BLaER1 (cell line): ENCODE measurements around the gene STK11IP.
A peak's percentile ranks its signal among the peaks of the same experiment; 100 is the strongest.

ENCODE experiments used
- H3K27ac ChIP-seq: shearing (Covaris generic); formaldehyde crosslinking; 2 replicates; pipeline ENCODE4 v1.8.1; 2022
- H3K27me3 ChIP-seq: shearing (Covaris generic); formaldehyde crosslinking; 2 replicates; pipeline ENCODE4 v1.8.1; 2022
- H3K36me3 ChIP-seq: shearing (Covaris generic); formaldehyde crosslinking; 2 replicates; pipeline ENCODE4 v1.8.1; 2022
- H3K4me1 ChIP-seq: shearing (Covaris generic); formaldehyde crosslinking; 2 replicates; pipeline ENCODE4 v1.8.1; 2022
- H3K4me2 ChIP-seq: shearing (Covaris generic); formaldehyde crosslinking; 2 replicates; pipeline ENCODE4 v1.8.1; 2022
- H3K4me3 ChIP-seq: shearing (Covaris generic); formaldehyde crosslinking; 2 replicates; pipeline ENCODE4 v1.8.1; 2022
- H3K9ac ChIP-seq: shearing (Covaris generic); formaldehyde crosslinking; 2 replicates; pipeline ENCODE4 v1.8.1; 2022
- H3K9me3 ChIP-seq: shearing (Covaris generic); formaldehyde crosslinking; 2 replicates; pipeline ENCODE4 v1.8.1; 2022
- H4K20me1 ChIP-seq: shearing (Covaris generic); formaldehyde crosslinking; 2 replicates; pipeline ENCODE4 v1.8.1; 2022
- Cebpa-rat ChIP-seq: shearing (Covaris generic); IDR thresholded peaks from 2 replicates; pipeline ENCODE4 v1.8.1; 2022

Gene STK11IP

GRCh38 chr2:219570194-219570923, 27.3 kb upstream of the STK11IP start:
- Histone ChIP-seq H3K4me1 (peaks cover 45% of the 10 kb centered on the region), H3K4me2 (peak overlapping the region; percentile 92), H3K27ac (peak overlapping the region; percentile 89), H3K9ac (peak overlapping the region; percentile 88), H3K27me3 (no peaks in the 10 kb centered on the region), H4K20me1 (peaks cover 52% of the 10 kb centered on the region), H3K36me3 (peaks cover 28% of the 10 kb centered on the region), H3K9me3 (no peaks in the 10 kb centered on the region), H3K4me3 (peak overlapping the region; percentile 88)
- no peak for TF ChIP-seq Cebpa-rat

- peaks cover 23% of the 10 kb centered on the region for H3K36me3 ChIP-seq
- H3K9ac ChIP-seq, result peak overlapping the region; percentile 88
- peak overlapping the region; percentile 92 for H3K4me2 ChIP-seq
- H3K27ac ChIP-seq, result peak overlapping the region; percentile 89
- TF ChIP-seq Cebpa-rat, result no peak
- peaks cover 47% of the 10 kb centered on the region for H4K20me1 ChIP-seq
- no peaks in the 10 kb centered on the region for H3K27me3 ChIP-seq
- peaks cover 45% of the 10 kb centered on the region for H3K4me1 ChIP-seq
- peak overlapping the region; percentile 88 for H3K4me3 ChIP-seq
- no peaks in the 10 kb centered on the region for H3K9me3 ChIP-seq
Measured at GRCh38 chr2:219570924-219571310, 26.7 kb upstream of the STK11IP start.

GRCh38 chr2:219571311-219572236, 26.1 kb upstream of the STK11IP start, which contains the start of gene OBSL1:
Gene OBSL1, minus strand, starts transcription at chr2:219571539. Its CDS starts 307 bp downstream, at chr2:219571232.
- peak within 1 kb of the TSS; percentile 88 for H3K9ac ChIP-seq
- peaks cover 16% of the 10 kb centered on the region for H3K36me3 ChIP-seq
- peak within 1 kb of the TSS; percentile 92 for H3K4me2 ChIP-seq
- no peaks in the 10 kb centered on the region for H3K27me3 ChIP-seq
- peak within 1 kb of the TSS; percentile 89 for H3K27ac ChIP-seq
- peaks cover 39% of the 10 kb centered on the region for H3K4me1 ChIP-seq
- H4K20me1 ChIP-seq, result peaks cover 40% of the 10 kb centered on the region
- no peak for TF ChIP-seq Cebpa-rat
- no peaks in the 10 kb centered on the region for H3K9me3 ChIP-seq
- peak within 1 kb of the TSS; percentile 88 for H3K4me3 ChIP-seq

DNA sequence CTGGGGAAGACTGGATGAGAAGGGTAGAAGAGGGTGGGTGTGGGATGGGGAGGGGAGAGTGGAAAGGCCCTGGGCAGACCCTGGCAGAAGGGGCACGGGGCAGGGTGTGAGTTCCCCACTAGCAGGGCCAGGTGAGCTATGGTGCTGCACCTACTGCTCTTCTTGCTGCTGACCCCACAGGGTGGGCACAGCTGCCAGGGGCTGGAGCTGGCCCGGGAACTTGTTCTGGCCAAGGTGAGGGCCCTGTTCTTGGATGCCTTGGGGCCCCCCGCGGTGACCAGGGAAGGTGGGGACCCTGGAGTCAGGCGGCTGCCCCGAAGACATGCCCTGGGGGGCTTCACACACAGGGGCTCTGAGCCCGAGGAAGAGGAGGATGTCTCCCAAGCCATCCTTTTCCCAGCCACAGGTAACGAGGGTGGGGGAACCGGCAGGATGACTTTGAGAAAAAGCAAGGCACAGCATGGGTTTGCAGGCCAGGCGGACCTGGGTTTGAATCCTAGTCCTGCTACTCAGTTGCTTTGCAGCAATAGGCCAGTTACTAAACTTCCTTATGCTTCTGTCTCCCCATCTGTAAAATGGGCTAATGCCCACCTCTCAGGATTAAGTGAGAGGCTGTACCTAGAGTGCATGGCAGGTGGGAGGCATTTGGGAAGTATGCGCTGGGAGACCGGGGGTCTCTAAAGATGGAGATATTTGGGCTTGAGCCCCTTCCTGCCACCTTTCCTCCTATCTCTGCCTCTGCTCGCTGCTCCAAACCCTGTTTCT, 25.2 kb upstream of the STK11IP start, which contains the start of gene INHA:
INHA (plus strand) TSS at position 74 of the 765 bp plus-strand sequence; CDS start at position 139, 65 bp downstream.
- Histone ChIP-seq H4K20me1 (peaks cover 32% of the 10 kb centered on the region), H3K27ac (peak within 1 kb of the TSS; percentile 89), H3K4me3 (peak within 1 kb of the TSS; percentile 88), H3K4me1 (peaks cover 33% of the 10 kb centered on the region), H3K4me2 (peak within 1 kb of the TSS; percentile 92), H3K9me3 (no peaks in the 10 kb centered on the region), H3K27me3 (no peaks in the 10 kb centered on the region), H3K36me3 (peaks cover 8% of the 10 kb centered on the region), H3K9ac (peak within 1 kb of the TSS; percentile 88)
- no peak for TF ChIP-seq Cebpa-rat

DNA sequence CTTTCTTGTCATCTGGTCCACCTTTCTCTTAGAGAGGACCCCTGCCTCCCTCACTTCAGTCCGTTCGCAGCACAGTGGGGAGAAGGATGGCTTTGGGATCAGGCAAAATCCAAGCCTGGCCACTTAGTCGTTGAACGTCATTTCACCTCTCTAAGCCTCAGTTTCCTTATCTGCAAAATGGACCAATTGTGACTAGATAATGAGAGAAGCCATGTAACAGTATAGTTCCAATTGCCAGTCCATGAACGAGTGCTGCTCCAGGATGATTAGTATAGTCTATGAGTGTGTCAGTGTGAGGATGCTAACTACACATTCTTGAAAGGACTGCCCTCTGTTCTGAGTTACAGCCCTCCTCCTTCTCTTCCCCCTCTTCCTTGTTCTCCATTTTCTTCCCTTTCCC, 24.5 kb upstream of the STK11IP start:
- H4K20me1 ChIP-seq, result peaks cover 24% of the 10 kb centered on the region
- H3K4me2 ChIP-seq, result no peak overlapping the region
- H3K27me3 ChIP-seq, result no peaks in the 10 kb centered on the region
- no peak overlapping the region for H3K4me3 ChIP-seq
- no peak overlapping the region for H3K27ac ChIP-seq
- TF ChIP-seq Cebpa-rat, result no peak
- peaks cover under 1% of the 10 kb centered on the region; the same call in 1 of the 2 replicates for H3K36me3 ChIP-seq
- H3K9me3 ChIP-seq, result no peaks in the 10 kb centered on the region
- H3K4me1 ChIP-seq, result peaks cover 32% of the 10 kb centered on the region
- no peak overlapping the region for H3K9ac ChIP-seq

DNA sequence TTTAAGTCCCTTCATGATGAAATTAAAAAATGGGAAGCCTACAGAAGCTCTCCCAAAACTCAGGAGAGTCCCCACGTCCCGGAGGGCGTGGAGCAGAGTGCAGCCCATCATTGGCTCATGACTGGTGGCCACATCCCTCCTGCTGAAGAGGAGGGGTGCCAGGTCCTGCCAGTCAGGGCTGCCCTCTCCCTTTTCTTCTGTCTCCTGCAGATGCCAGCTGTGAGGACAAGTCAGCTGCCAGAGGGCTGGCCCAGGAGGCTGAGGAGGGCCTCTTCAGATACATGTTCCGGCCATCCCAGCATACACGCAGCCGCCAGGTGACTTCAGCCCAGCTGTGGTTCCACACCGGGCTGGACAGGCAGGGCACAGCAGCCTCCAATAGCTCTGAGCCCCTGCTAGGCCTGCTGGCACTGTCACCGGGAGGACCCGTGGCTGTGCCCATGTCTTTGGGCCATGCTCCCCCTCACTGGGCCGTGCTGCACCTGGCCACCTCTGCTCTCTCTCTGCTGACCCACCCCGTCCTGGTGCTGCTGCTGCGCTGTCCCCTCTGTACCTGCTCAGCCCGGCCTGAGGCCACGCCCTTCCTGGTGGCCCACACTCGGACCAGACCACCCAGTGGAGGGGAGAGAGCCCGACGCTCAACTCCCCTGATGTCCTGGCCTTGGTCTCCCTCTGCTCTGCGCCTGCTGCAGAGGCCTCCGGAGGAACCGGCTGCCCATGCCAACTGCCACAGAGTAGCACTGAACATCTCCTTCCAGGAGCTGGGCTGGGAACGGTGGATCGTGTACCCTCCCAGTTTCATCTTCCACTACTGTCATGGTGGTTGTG, 23.0 kb upstream of the STK11IP start:
- no peak overlapping the region for H3K4me3 ChIP-seq
- H3K27ac ChIP-seq, result no peak overlapping the region
- TF ChIP-seq Cebpa-rat, result no peak
- peaks cover 17% of the 10 kb centered on the region for H3K4me1 ChIP-seq
- H4K20me1 ChIP-seq, result peaks cover 9% of the 10 kb centered on the region
- no peaks in the 10 kb centered on the region for H3K27me3 ChIP-seq
- H3K9me3 ChIP-seq, result no peaks in the 10 kb centered on the region
- no peaks in the 10 kb centered on the region for H3K36me3 ChIP-seq
- no peak overlapping the region for H3K4me2 ChIP-seq
- H3K9ac ChIP-seq, result no peak overlapping the region

GRCh38 chr2:219575566-219576504, 21.8 kb upstream of the STK11IP start:
- H3K27ac ChIP-seq, result no peak overlapping the region
- no peaks in the 10 kb centered on the region for H4K20me1 ChIP-seq
- H3K4me3 ChIP-seq, result no peak overlapping the region
- H3K36me3 ChIP-seq, result no peaks in the 10 kb centered on the region
- no peak for TF ChIP-seq Cebpa-rat
- no peaks in the 10 kb centered on the region for H3K27me3 ChIP-seq
- no peak overlapping the region for H3K9ac ChIP-seq
- H3K4me1 ChIP-seq, result peaks cover 9% of the 10 kb centered on the region
- no peaks in the 10 kb centered on the region for H3K9me3 ChIP-seq
- H3K4me2 ChIP-seq, result no peak overlapping the region
